CD4-positive, alpha-beta T cell treated with Interleukin-15 for 4 hours (primary cell): ENCODE results near the gene SEMA3D.

Source experiments
- DNase-seq: peaks from one replicate; pipeline ENCODE4 v3.0.0-alpha.2; 2020; ENCODE audit warnings: low spot score

Gene SEMA3D

DNA sequence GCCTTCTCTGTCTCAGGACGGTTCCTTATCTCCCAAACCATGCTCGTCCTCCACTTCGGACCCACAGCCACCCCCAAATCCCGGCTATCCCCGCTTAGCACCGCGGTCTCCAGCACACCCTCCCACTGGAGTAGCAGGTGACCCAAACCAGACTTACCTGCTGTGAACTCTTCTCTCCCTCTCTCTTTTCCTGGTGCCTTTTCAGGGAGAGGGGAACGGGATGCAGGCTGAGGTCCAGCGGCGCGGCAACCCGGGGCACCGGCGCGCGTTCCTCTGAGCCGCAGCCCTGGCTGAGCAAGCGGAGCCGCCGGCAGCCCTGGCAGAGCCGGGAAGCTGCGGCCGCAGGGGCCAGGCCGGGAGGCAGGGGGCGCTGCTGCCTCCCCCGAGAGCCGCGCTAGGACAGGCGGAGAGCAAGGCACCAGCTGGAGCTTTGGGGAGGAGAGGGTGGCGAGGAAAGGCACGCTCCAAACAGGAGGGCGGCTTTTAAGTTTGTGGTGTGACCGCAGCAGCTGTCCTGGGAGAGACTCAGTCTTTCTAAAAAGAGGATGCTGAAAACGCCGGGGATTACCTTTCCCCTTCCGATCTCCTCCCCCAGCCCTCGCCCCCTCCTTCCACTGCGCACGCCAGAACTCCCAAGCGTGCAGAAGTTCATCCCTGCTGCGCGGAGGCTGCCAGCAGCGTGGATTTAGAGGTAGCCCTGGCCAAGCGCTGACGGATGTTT, at the start of gene SEMA3D:
SEMA3D (minus strand) TSS at position 536 of the 721 bp plus-strand sequence. CDS start 65,165 bp downstream, outside the sequence.
- no peak for DNase-seq

DNA sequence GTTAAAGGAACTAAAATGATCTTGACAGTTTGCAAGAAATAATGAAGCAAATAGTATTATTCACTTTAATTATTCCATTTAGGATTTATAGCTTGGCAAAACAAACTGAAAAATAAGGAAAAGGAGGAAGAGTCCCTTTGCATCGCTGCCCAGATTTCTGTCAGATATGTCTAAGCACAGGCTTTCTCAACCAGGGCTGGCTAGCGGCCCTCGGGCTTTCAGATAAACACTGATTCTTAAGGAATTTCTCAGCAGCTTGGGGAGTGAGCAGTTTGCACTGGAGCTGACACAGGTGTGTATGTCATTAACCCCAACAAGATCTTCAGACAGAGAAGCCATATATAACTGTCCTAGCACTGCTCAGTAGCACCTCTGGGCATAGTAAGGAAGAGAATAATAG, 47.9 kb upstream of the SEMA3D start:
- no peak for DNase-seq

GRCh38 chr7:85232068-85232467, 45.2 kb upstream of the SEMA3D start:
- no peak for DNase-seq

GRCh38 chr7:85230623-85231022, 43.8 kb upstream of the SEMA3D start:
- DNase-seq = no peak

DNA sequence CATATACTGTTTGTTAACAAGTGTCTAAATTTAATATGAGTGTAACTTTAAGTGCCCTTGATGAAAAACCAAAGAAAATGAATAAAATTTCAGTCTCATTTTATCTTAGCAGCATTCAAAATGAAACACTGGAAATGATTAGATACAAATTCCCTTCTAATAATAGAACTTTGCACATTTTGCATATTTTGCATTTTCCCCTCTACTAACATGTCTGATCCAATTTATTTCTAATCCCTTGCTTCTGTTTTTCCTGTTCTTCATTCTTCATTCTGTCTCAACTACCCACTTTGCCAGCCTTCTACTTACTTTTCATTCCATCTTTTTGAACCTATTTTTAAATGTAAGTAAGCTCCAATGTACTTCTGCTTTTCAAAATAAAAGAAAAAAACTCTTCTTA, 42.7 kb upstream of the SEMA3D start:
- DNase-seq = no peak

GRCh38 chr7:85226361-85227085, 39.7 kb upstream of the SEMA3D start:
- no peak for DNase-seq

DNA sequence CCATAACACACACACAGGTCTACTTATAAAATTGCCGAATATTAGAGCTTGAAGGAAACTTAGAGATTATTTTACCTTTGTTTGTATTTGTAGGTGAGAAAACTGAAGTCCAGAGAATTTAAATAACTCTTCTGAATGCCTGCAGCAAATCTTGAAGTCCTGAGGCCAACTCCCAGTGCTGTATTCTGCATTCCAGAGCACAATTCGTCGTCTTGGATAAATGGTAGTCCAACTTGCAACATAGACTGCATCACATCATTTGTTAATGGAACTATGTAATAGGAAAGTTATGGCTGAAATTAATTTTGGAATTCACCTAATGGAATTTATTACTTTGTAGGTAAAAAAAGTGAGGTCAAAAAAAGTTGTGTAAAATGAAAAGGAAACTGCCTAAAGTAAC, 37.3 kb upstream of the SEMA3D start:
- DNase-seq = no peak

DNA sequence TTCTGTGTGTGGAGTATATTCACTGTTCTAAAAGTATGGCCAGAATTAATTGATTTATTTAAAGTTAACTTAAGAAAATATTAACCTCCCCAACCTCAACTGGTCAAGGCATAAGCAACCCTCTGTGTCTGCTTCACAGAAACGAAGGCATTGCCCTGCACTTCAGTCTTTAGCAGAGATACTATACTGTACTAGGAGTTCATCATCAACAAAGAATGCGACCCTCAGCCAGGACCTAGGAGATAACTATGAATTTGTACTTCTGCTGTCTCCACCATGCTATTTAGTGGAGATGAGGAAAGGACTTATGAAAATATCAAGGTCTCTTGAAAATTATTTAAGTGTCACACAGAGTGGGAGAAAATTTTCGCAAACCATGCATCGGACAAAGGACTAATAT, 35.7 kb upstream of the SEMA3D start:
- DNase-seq = no peak

DNA sequence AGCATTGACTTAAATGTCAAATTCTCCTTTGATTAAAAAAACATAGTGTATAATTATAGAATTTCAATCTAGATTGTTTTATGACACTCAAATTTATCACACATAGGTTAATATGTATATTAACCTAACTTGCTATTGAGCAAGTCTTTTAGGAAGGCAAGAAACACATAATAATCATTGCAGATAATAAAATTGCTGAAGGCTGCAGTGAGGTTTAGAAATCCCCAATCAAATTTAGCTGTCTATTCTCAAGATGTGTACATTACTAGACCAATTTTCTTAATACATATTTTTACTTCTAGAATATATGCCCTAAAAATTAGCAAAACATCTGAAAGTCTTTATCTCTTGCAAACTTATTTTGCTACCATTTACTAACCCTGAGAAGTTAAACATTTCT, 34.9 kb upstream of the SEMA3D start:
- no peak for DNase-seq

DNA sequence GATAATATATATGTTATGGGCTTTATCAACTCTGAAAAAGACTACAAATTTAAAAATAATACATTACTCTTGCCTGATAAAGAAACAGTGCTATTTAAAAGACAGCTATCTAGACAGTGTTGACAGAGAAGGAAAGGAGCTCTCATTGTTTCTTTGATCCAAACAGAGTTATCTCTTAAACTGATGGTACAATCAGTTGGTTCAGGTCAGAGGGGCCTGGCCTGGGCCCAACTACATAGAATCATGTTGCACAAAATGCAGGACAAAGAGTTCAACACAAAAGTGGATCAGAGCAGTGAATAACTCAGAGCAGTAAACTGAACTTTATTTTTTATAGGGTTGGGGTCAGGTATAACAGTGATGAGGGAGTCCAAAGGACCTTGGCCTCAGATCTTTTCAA, 33.8 kb upstream of the SEMA3D start:
- no peak for DNase-seq

DNA sequence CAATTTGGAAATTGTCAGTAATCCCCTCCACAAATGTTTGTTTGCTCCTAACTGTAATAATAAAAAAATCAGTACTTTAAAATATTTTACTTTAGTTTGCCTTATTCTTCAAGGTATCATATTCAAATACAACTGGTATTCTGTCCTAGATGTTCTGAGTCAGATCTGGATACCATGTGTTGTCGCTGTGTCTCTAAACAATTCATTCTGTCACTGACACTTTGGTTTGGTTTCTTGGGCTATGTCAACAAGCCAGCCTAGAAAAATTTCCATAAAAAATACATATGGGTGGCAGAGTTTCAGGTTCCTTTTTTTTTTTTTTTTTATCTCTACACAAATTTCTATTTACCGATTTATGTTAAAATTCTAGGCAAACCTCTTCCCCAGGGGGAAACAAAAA, 33.2 kb upstream of the SEMA3D start:
- no peak for DNase-seq

DNA sequence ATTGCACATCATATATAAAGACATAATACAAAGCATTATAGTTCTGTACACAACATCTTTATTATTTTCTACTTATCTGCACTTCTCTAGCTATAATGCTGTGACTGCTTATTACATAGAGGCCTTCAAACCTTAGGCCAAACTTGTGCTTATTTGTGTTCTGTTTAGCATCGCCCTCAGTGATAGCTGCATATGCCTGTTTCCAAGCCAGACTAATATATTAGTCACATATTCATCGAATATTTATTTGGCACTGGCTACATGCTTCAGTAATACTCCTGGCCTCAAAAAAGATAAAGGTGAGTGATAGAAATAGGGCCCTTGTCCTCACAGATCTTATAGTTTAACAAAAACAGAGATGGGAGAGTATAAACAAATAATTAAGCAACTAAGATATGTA, 30.2 kb upstream of the SEMA3D start:
- DNase-seq = no peak

GRCh38 chr7:85215098-85215497, 28.2 kb upstream of the SEMA3D start:
- no peak for DNase-seq

GRCh38 chr7:85213500-85213899, 26.6 kb upstream of the SEMA3D start:
- no peak for DNase-seq

DNA sequence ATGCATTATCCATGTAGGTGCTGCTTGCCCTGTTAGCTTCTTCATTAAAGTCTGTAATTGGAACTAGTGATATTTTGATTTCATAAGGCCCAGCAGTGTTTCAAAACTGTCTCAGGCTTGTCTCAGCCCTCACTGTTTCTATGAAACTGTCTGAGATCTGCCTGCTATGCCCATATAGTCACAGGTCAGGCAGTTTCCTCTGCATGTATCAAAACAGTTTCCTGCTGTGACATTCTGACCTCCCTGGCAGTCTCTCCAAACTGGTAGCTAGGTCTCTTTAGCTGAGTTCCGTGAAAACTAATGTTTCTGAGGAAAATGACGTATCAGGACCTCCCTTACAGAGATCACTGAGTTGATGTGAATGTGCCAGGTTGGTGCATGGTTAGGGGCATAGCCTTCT, 18.9 kb upstream of the SEMA3D start:
- no peak for DNase-seq

- no peak for DNase-seq
Observed at GRCh38 chr7:85204496-85204895, 17.6 kb upstream of the SEMA3D start.

DNA sequence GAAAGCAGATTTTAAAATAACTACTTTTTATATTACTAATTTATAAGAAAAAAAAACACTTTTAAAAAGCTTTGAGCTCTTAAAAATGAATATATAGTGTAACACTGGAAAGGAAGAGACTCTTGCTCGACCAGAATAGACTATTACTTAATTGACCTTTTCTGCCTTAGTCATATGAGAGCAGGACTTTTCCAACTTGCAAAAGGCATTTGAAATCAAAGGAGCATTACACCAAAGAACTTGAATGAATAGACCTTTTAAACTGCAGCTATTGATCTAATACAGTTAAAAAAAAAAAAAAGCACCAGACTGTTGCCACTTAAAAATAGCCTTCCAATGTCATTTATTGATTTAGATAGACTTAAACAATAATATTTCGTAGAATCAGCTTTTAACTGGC, 17.2 kb upstream of the SEMA3D start:
- no peak for DNase-seq

- DNase-seq = no peak
Observed at GRCh38 chr7:85201209-85201608, 14.4 kb upstream of the SEMA3D start.

DNA sequence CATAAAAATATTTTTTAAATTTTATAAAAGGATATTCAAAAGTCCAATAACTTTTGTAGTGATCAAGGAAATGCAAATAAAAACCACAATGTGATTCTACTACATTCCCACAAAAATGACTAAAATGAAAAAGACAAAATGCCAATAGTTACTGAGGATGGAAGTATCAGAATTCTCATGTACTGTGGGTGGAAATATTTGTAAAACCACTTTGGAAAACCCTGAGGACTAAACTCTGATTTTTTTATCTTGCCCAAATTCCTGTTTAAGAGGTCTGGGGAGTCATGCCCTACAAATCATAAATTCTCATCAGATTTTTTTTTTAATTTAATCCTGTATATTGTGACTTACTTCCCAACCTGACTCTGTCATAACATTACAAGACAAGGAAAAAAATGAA, 9.8 kb upstream of the SEMA3D start:
- no peak for DNase-seq

DNA sequence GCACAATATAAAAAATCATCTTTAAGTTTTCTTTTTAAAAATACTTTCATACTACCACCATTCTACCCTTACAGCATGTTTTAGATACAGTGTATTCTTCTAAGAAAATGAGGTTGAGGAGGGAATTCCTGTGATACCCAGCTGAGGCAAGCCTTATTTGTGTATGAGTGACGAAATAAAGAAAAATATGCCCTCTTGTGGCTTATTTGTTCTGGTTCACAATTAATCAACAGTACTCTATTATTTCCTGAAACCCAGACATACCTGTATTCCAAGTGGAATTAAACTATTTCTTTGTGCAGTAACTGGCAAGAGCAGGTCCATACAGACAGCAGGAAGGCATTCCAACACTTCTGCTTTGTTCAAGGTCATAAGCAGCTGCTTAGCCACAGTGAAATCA, 4.5 kb upstream of the SEMA3D start:
- DNase-seq = no peak

- no peak for DNase-seq
Observed at GRCh38 chr7:85186083-85186520, 754 bp downstream of the SEMA3D start.

DNA sequence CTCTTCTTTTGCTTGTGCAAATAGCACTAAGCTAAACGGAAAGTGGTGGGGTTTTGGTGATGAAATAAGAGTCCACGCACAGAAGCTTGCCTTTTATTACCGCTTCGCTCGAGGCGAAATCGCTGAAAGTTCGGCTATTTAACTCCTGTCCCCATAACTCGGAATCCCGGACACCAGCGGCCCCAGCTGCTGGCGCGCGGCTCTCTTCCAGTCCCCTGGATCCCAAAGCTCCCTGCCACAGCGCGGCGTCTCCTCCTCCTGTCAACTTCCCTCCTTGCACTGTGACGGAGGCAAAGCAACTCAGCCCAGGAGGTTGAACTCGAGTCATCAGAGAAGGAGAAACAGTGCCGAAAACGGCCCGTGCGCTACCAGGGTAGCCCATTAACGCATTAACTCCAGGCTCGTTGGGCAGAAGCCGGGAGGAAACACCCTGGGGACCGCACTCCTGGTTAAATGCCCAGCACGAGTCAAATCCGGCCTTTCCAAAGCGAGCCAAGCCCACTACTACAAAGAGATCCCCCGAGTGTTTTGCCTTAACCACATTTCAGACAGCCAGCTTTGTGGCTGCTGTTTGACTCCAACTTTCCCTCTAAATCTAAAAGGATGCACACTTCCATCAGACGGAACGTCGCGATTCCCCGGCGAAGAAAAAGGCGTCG, 1.3 kb downstream of the SEMA3D start:
- DNase-seq = no peak
